ENCODE results near the gene SYNE4.

DNA sequence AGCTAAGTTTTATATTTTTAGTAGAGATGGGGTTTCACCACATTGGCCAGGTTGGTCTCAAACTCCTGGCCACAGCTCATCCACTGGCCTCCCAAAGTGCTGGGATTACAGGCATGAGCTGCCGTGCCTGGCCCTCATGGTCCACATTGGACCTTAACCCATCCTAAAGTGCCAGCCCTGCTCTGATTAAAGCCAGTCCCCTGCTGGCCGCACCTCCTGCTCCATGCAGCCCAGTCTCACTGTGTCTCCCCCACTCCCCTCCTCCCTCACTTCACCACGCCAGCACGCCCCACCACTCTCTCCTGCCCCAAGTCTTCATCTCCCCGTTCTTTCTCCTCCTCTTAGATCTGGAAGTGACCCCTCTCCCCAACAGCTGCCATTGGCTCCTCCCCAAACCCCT, 30.3 kb downstream of the SYNE4 start:
- TF ChIP-seq, protein P1, sequence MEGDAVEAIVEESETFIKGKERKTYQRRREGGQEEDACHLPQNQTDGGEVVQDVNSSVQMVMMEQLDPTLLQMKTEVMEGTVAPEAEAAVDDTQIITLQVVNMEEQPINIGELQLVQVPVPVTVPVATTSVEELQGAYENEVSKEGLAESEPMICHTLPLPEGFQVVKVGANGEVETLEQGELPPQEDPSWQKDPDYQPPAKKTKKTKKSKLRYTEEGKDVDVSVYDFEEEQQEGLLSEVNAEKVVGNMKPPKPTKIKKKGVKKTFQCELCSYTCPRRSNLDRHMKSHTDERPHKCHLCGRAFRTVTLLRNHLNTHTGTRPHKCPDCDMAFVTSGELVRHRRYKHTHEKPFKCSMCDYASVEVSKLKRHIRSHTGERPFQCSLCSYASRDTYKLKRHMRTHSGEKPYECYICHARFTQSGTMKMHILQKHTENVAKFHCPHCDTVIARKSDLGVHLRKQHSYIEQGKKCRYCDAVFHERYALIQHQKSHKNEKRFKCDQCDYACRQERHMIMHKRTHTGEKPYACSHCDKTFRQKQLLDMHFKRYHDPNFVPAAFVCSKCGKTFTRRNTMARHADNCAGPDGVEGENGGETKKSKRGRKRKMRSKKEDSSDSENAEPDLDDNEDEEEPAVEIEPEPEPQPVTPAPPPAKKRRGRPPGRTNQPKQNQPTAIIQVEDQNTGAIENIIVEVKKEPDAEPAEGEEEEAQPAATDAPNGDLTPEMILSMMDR (conservative IDR thresholded peaks at IDR 0.05; ENCODE audit: low read depth, low read length), result no peak
- TF ChIP-seq, protein P2, sequence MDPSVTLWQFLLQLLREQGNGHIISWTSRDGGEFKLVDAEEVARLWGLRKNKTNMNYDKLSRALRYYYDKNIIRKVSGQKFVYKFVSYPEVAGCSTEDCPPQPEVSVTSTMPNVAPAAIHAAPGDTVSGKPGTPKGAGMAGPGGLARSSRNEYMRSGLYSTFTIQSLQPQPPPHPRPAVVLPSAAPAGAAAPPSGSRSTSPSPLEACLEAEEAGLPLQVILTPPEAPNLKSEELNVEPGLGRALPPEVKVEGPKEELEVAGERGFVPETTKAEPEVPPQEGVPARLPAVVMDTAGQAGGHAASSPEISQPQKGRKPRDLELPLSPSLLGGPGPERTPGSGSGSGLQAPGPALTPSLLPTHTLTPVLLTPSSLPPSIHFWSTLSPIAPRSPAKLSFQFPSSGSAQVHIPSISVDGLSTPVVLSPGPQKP (IDR thresholded peaks at IDR 0.05; ENCODE audit: borderline replicate concordance, low read depth, low read length), result no peak
- no peak for TF ChIP-seq BHLHE40 (IDR thresholded peaks at IDR 0.05; ENCODE audit: low read depth, low read length)
- TF ChIP-seq FOS (IDR thresholded peaks at IDR 0.05; ENCODE audit: low read depth, low read length), result no peak
- TF ChIP-seq, protein P3, sequence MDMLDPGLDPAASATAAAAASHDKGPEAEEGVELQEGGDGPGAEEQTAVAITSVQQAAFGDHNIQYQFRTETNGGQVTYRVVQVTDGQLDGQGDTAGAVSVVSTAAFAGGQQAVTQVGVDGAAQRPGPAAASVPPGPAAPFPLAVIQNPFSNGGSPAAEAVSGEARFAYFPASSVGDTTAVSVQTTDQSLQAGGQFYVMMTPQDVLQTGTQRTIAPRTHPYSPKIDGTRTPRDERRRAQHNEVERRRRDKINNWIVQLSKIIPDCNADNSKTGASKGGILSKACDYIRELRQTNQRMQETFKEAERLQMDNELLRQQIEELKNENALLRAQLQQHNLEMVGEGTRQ (IDR thresholded peaks at IDR 0.05; ENCODE audit: low read depth, low read length), result no peak
- TF ChIP-seq MAZ (IDR thresholded peaks at IDR 0.05; ENCODE audit: borderline replicate concordance, low read depth, low read length), result no peak
